Thyroid gland (tissue), 4 donors: Measurements from ENCODE around the gene SUSD4.

Experiments
- POLR2A ChIP-seq, 2 donors: fragments of 450-650 bp; IDR thresholded peaks; one replicate each; pipeline ENCODE4 v1.6.1; 2017; ENCODE audit warnings: antibody characterized with exemption in 2 of 2, mild to moderate bottlenecking in 2 of 2, moderate library complexity in 1 of 2
- TF ChIP-seq, protein P1 (sequence below), 6 experiments: fragments of 200-600 bp in 3 of 6; fragments of 450-650 bp in 3 of 6; sonication (generic) in 3 of 6; IDR thresholded peaks; one replicate each; pipeline ENCODE4 v1.5.1; 2016 to 2019; ENCODE audit warnings: antibody characterized with exemption in 6 of 6, mild to moderate bottlenecking in 2 of 6, inconsistent platforms in 1 of 6, moderate library complexity in 1 of 6

DNA sequence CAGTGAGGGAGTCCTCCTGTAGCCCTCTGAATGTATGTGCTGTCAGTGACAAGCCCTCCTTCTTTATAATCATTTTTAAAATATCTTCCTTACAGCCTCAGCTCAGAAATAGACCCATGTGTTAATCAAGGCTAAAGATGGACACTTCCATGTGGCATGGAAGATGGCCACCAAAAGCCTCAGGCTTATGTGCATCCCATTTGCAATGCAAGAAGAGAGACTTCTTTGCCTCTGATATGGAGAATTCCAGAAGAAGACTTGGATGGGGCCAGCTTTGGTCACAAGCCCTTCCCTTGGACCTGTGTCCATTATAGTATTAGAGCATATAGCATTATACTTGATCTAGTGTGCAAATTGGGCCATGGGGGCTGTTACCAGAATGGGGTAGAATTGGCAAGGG is 47.7 kb upstream of the SUSD4 start:
- no peak for TF ChIP-seq POLR2A (IDR thresholded peaks at IDR 0.05)
- TF ChIP-seq, protein P1, sequence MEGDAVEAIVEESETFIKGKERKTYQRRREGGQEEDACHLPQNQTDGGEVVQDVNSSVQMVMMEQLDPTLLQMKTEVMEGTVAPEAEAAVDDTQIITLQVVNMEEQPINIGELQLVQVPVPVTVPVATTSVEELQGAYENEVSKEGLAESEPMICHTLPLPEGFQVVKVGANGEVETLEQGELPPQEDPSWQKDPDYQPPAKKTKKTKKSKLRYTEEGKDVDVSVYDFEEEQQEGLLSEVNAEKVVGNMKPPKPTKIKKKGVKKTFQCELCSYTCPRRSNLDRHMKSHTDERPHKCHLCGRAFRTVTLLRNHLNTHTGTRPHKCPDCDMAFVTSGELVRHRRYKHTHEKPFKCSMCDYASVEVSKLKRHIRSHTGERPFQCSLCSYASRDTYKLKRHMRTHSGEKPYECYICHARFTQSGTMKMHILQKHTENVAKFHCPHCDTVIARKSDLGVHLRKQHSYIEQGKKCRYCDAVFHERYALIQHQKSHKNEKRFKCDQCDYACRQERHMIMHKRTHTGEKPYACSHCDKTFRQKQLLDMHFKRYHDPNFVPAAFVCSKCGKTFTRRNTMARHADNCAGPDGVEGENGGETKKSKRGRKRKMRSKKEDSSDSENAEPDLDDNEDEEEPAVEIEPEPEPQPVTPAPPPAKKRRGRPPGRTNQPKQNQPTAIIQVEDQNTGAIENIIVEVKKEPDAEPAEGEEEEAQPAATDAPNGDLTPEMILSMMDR (IDR thresholded peaks at IDR 0.05) = no peak
